ENCODE results near the gene ARFGEF3.

DNA sequence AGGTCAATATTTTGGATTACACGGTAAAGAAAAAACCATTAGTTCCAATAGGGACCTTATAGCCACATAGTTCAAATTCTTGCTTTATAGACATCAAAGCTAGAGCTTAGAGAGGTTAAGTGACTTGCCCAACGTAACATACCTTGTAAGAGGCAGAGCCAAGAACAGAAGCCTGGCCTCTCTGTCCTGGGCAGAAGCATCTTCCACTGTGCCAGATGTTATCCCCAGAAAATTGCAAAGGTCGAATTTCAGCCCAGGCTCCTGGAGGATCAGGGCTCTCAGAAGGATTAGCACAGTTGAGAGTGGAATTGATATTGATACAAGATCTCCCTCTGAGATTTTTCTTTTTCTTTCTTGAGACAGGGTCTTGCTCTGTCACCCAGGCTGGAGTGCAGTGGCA is 222.0 kb downstream of the ARFGEF3 start:
- TF ChIP-seq, protein P1, sequence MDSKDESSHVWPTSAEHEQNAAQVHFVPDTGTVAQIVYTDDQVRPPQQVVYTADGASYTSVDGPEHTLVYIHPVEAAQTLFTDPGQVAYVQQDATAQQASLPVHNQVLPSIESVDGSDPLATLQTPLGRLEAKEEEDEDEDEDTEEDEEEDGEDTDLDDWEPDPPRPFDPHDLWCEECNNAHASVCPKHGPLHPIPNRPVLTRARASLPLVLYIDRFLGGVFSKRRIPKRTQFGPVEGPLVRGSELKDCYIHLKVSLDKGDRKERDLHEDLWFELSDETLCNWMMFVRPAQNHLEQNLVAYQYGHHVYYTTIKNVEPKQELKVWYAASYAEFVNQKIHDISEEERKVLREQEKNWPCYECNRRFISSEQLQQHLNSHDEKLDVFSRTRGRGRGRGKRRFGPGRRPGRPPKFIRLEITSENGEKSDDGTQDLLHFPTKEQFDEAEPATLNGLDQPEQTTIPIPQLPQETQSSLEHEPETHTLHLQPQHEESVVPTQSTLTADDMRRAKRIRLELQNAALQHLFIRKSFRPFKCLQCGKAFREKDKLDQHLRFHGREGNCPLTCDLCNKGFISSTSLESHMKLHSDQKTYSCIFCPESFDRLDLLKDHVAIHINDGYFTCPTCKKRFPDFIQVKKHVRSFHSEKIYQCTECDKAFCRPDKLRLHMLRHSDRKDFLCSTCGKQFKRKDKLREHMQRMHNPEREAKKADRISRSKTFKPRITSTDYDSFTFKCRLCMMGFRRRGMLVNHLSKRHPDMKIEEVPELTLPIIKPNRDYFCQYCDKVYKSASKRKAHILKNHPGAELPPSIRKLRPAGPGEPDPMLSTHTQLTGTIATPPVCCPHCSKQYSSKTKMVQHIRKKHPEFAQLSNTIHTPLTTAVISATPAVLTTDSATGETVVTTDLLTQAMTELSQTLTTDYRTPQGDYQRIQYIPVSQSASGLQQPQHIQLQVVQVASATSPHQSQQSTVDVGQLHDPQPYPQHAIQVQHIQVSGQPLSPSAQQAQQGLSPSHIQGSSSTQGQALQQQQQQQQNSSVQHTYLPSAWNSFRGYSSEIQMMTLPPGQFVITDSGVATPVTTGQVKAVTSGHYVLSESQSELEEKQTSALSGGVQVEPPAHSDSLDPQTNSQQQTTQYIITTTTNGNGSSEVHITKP (tag by site-specific recombination; IDR thresholded peaks at IDR 0.05) = no peak
- TF ChIP-seq ZBTB17 (tag by site-specific recombination; IDR thresholded peaks at IDR 0.05) = no peak
- no peak for TF ChIP-seq ZNF544 (tag by site-specific recombination; IDR thresholded peaks at IDR 0.05)
- TF ChIP-seq, protein P2, sequence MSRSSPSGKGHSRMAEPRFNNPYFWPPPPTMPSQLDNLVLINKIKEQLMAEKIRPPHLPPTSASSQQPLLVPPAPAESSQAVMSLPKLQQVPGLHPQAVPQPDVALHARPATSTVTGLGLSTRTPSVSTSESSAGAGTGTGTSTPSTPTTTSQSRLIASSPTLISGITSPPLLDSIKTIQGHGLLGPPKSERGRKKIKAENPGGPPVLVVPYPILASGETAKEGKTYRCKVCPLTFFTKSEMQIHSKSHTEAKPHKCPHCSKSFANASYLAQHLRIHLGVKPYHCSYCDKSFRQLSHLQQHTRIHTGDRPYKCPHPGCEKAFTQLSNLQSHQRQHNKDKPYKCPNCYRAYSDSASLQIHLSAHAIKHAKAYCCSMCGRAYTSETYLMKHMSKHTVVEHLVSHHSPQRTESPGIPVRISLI (tag by site-specific recombination; IDR thresholded peaks at IDR 0.05) = no peak
- TF ChIP-seq, protein P3, sequence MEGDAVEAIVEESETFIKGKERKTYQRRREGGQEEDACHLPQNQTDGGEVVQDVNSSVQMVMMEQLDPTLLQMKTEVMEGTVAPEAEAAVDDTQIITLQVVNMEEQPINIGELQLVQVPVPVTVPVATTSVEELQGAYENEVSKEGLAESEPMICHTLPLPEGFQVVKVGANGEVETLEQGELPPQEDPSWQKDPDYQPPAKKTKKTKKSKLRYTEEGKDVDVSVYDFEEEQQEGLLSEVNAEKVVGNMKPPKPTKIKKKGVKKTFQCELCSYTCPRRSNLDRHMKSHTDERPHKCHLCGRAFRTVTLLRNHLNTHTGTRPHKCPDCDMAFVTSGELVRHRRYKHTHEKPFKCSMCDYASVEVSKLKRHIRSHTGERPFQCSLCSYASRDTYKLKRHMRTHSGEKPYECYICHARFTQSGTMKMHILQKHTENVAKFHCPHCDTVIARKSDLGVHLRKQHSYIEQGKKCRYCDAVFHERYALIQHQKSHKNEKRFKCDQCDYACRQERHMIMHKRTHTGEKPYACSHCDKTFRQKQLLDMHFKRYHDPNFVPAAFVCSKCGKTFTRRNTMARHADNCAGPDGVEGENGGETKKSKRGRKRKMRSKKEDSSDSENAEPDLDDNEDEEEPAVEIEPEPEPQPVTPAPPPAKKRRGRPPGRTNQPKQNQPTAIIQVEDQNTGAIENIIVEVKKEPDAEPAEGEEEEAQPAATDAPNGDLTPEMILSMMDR (tag by site-specific recombination; IDR thresholded peaks at IDR 0.05) = no peak
- TF ChIP-seq ZNF792 (tag by site-specific recombination; IDR thresholded peaks at IDR 0.05) = no peak
- TF ChIP-seq ZNF138 (tag by site-specific recombination; IDR thresholded peaks at IDR 0.05; ENCODE audit: borderline replicate concordance) = no peak
- TF ChIP-seq ZNF274 (IDR thresholded peaks at IDR 0.05; ENCODE audit: low read length) = no peak
- no peak for TF ChIP-seq ZNF274 (tag by site-specific recombination; IDR thresholded peaks at IDR 0.05; ENCODE audit: borderline replicate concordance)
- TF ChIP-seq ZNF701 (tag by site-specific recombination; IDR thresholded peaks at IDR 0.05) = no peak
